GM23338 (cell line): ENCODE results near the gene HMOX1. TPM values are rescaled to one million over a fixed set of nuclear protein-coding genes. Genes with fewer than 3 reads are reported as not detected.
"Not testable (repeated sequence)": the region's sequence is repeated elsewhere in the genome, so short reads cannot be mapped to it uniquely, and the experiment has no call there.

Source experiments
- ATAC-seq: fragments of 200-7000 bp; cut with Tn5 transposase; 3 replicates; pipeline ENCODE4 v1.9.1; 2020
- DNase-seq: peaks from one replicate; pipeline ENCODE4 v3.0.0-alpha.2; 2015; ENCODE audit warnings: low spot score
- H2AFZ ChIP-seq: fragments of 200-600 bp; sonication (generic); 2 replicates; pipeline ENCODE4 v1.8.0; 2016; ENCODE audit warnings: antibody characterized with exemption, mild to moderate bottlenecking, moderate library complexity
- H3F3A ChIP-seq: fragments of 200-600 bp; sonication (generic); replicated peaks from 2 replicates; pipeline ENCODE4 v1.8.0; 2017; ENCODE audit warnings: antibody characterized with exemption, mixed run types, low read depth
- H3K27ac ChIP-seq: fragments of 200-600 bp; sonication (generic); 2 replicates; pipeline ENCODE4 v1.6.1; 2016; ENCODE audit warnings: low read depth
- H3K27me3 ChIP-seq: fragments of 200-600 bp; sonication (generic); 2 replicates; pipeline ENCODE4 v1.8.0; 2016; ENCODE audit warnings: mild to moderate bottlenecking, mixed run types, moderate library complexity; ENCODE audit not compliant: insufficient read depth
- H3K36me3 ChIP-seq: fragments of 200-600 bp; sonication (generic); 2 replicates; pipeline ENCODE4 v1.8.0; 2016; ENCODE audit warnings: mild to moderate bottlenecking; ENCODE audit not compliant: insufficient read depth
- H3K4me1 ChIP-seq: fragments of 200-600 bp; sonication (generic); 2 replicates; pipeline ENCODE4 v1.8.0; 2016; ENCODE audit warnings: mild to moderate bottlenecking, moderate library complexity; ENCODE audit not compliant: insufficient read depth
- H3K4me2 ChIP-seq: fragments of 200-600 bp; sonication (generic); 2 replicates; pipeline ENCODE4 v1.7.1; 2017; ENCODE audit warnings: mixed run types
- H3K4me3 ChIP-seq: fragments of 200-600 bp; sonication (generic); 2 replicates; pipeline ENCODE4 v1.6.1; 2016; ENCODE audit warnings: mixed run types
- H3K79me2 ChIP-seq: fragments of 200-600 bp; sonication (generic); replicated peaks from 2 replicates; pipeline ENCODE4 v1.8.0; 2017; ENCODE audit warnings: mild to moderate bottlenecking; ENCODE audit not compliant: insufficient read depth
- H3K9me2 ChIP-seq: fragments of 200-600 bp; sonication (generic); 2 replicates; pipeline ENCODE4 v1.8.0; 2017; ENCODE audit not compliant: insufficient read depth
- H4K20me1 ChIP-seq: fragments of 200-600 bp; sonication (generic); replicated peaks from 2 replicates; pipeline ENCODE4 v1.8.0; 2017; ENCODE audit warnings: mild to moderate bottlenecking; ENCODE audit not compliant: insufficient read depth
- H3K27ac Mint-ChIP-seq: 2 replicates; pipeline ENCODE4 v1.8.0; 2020; ENCODE audit warnings: inconsistent platforms, mild to moderate bottlenecking, moderate library complexity, mixed read lengths
- H3K27me3 Mint-ChIP-seq: 3 replicates; pipeline ENCODE4 v1.8.0; 2022; ENCODE audit warnings: low read depth, mild to moderate bottlenecking, moderate library complexity, mixed read lengths, inconsistent platforms; ENCODE audit not compliant: insufficient read depth, poor library complexity
- H3K36me3 Mint-ChIP-seq: 3 replicates; pipeline ENCODE4 v1.8.0; 2021; ENCODE audit warnings: low read depth, mild to moderate bottlenecking, inconsistent platforms, moderate library complexity, mixed read lengths
- H3K4me1 Mint-ChIP-seq: 3 replicates; pipeline ENCODE4 v1.8.0; 2020; ENCODE audit warnings: mild to moderate bottlenecking, inconsistent platforms, mixed read lengths
- H3K4me3 Mint-ChIP-seq: 3 replicates; pipeline ENCODE4 v1.8.0; 2021; ENCODE audit warnings: moderate library complexity, mild to moderate bottlenecking, inconsistent platforms, mixed read lengths
- H3K9me3 Mint-ChIP-seq: 3 replicates; pipeline ENCODE4 v1.8.0; 2020; ENCODE audit warnings: moderate library complexity, mild to moderate bottlenecking, inconsistent platforms, mixed read lengths
- CREB1 ChIP-seq: fragments of 250-450 bp; sonication (Bioruptor Pico); IDR thresholded peaks from 2 replicates; pipeline ENCODE4 v1.5.0; 2020; ENCODE audit warnings: low read depth, mild to moderate bottlenecking, moderate library complexity
- NANOG ChIP-seq: IDR thresholded peaks from 2 replicates; pipeline ENCODE4 v1.6.1; 2016; ENCODE audit warnings: antibody characterized with exemption, borderline replicate concordance
- REST ChIP-seq: IDR thresholded peaks from one replicate; pipeline ENCODE4 v1.6.1; 2018; ENCODE audit warnings: antibody characterized with exemption; ENCODE audit not compliant: unreplicated experiment
- STAT1 ChIP-seq: IDR thresholded peaks from one replicate; pipeline ENCODE4 v1.6.1; 2016; ENCODE audit warnings: antibody characterized with exemption; ENCODE audit not compliant: unreplicated experiment
- ZNF114 ChIP-seq: fragments of 250-450 bp; sonication (Bioruptor Pico); IDR thresholded peaks from 2 replicates; pipeline ENCODE4 v1.5.0; 2020; ENCODE audit warnings: mild to moderate bottlenecking, moderate library complexity
- ZNF331 ChIP-seq: fragments of 250-450 bp; sonication (Bioruptor Pico); IDR thresholded peaks from 2 replicates; pipeline ENCODE4 v1.5.0; 2020; ENCODE audit warnings: low read depth, mild to moderate bottlenecking, moderate library complexity
- polyA plus RNA-seq: library from polyadenylated mRNA; unstranded; fragments of >200 nt; fragmentation: Nextera tagmentation; extraction: Ambion mirVana; gene quantifications from 2 replicates; pipeline ENCODE4 v1.2.1, GENCODE V29; 2016
- total RNA-seq: library from RNA; depleted of rRNA; stranded (reverse); fragments of >200 nt; shearing (Covaris generic); gene quantifications from 2 replicates; pipeline ENCODE4 v1.2.3, GENCODE V29; 2014
- TF ChIP-seq, protein P1 (sequence below), 2 experiments: fragments of 200-600 bp in 1 of 2; sonication (generic) in 1 of 2; conservative IDR thresholded peaks; 2 replicates each; pipeline versions ENCODE4 v1.5.1 to v1.6.1; 2016 to 2017; ENCODE audit warnings: antibody characterized with exemption in 2 of 2, low read depth in 2 of 2, mild to moderate bottlenecking in 2 of 2, moderate library complexity in 1 of 2

The HMOX1 gene
- total and polyA plus RNA-seq, 2 experiments from 2014 or later, result 10.9 to 22.6 TPM

DNA sequence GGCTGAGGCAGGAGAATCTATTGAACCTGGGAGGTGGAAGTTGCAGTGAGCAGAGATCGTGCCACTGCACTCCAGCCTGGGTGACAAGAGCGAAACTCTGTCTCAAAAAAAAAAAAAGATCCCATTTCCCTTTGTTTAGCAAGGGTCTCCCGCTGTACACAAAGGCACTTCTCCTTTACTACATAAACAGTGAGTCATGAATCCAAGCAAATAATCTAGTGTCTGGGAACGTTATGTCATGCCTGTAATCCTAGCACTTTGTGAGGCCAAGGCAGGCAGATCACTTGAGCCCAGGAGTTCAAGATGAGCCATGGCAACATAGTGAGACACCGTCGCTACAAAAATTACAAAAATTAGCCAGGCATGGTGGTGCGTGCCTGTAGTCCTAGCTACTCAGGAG is 16.7 kb upstream of the HMOX1 start:
- not testable (repeated sequence) for H3K27ac Mint-ChIP-seq, ATAC-seq, H3K4me1 Mint-ChIP-seq, H2AFZ ChIP-seq, H3K9me3 Mint-ChIP-seq, H4K20me1 ChIP-seq, DNase-seq, H3K36me3 ChIP-seq, H3K4me1 ChIP-seq, H3K27ac ChIP-seq, H3K4me2 ChIP-seq, H3K27me3 ChIP-seq, H3K4me3 Mint-ChIP-seq, H3K79me2 ChIP-seq, H3F3A ChIP-seq, H3K9me2 ChIP-seq, H3K27me3 Mint-ChIP-seq, H3K4me3 ChIP-seq, H3K36me3 Mint-ChIP-seq

DNA sequence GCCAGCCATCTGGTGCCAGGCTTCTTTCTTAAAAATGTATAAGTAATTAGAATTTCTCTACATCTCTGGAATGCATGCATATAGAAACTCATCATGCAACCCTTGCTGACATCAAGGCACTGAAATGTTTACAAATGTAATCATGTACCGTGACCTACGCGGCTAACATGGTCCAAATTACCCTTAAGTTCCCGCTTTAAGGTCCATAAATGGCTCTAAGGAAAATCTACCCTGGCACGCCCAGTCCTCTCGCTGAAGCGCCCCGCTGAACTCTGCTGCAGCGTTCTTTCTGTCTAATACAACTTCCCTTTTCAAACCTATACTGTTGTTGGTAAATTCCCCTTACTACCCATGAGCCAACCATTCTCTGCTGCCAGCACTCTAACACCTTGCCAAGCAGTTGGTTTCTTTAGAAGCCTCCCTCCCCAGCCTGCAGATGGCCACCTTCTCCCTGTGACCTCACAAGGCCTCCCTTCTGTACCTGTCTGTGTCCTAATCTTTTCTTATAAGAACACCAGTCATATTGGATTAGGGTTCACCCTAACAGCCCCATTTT is 13.5 kb upstream of the HMOX1 start:
- Mint-ChIP-seq H3K4me1 (peaks cover 16% of the 10 kb centered on the region), H3K36me3 (no peaks in the 10 kb centered on the region), H3K4me3 (no peak overlapping the region), H3K27ac (no peak overlapping the region), H3K9me3 (peaks cover 5% of the 10 kb centered on the region; the same call in 1 of the 3 replicates), H3K27me3 (peaks cover 12% of the 10 kb centered on the region)
- DNase-seq (no peak), ATAC-seq (no peak)
- Histone ChIP-seq H3F3A (no peaks in the 10 kb centered on the region), H4K20me1 (no peaks in the 10 kb centered on the region), H3K4me1 (peaks cover 17% of the 10 kb centered on the region), H2AFZ (0 out of 2 replicates have a peak overlapping the region, but pooled peaks have one; percentile 52), H3K27ac (no peak overlapping the region), H3K9me2 (no peaks in the 10 kb centered on the region), H3K27me3 (no peaks in the 10 kb centered on the region), H3K4me2 (no peak overlapping the region), H3K36me3 (no peaks in the 10 kb centered on the region), H3K4me3 (no peak overlapping the region), H3K79me2 (no peaks in the 10 kb centered on the region)
- TF ChIP-seq ZNF114 (CRISPR knock-in tag), result no peak
- TF ChIP-seq, protein P1, sequence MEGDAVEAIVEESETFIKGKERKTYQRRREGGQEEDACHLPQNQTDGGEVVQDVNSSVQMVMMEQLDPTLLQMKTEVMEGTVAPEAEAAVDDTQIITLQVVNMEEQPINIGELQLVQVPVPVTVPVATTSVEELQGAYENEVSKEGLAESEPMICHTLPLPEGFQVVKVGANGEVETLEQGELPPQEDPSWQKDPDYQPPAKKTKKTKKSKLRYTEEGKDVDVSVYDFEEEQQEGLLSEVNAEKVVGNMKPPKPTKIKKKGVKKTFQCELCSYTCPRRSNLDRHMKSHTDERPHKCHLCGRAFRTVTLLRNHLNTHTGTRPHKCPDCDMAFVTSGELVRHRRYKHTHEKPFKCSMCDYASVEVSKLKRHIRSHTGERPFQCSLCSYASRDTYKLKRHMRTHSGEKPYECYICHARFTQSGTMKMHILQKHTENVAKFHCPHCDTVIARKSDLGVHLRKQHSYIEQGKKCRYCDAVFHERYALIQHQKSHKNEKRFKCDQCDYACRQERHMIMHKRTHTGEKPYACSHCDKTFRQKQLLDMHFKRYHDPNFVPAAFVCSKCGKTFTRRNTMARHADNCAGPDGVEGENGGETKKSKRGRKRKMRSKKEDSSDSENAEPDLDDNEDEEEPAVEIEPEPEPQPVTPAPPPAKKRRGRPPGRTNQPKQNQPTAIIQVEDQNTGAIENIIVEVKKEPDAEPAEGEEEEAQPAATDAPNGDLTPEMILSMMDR (conservative IDR thresholded peaks at IDR 0.05; ENCODE audit: low read depth in 2 of 2), result peak in 1 of 2 experiments; percentile 59; a peak in 2 of 4 replicates

- peak overlapping the region; percentile 69 for H2AFZ ChIP-seq
- no peak overlapping the region for H3K4me3 Mint-ChIP-seq
- H3F3A ChIP-seq, result 0 out of 2 replicates have a peak, but pooled peaks cover 3% of the 10 kb centered on the region
- H3K27ac ChIP-seq, result no peak overlapping the region
- H3K9me3 Mint-ChIP-seq, result peaks cover 5% of the 10 kb centered on the region; the same call in 1 of the 3 replicates
- no peaks in the 10 kb centered on the region for H3K36me3 ChIP-seq
- H3K4me2 ChIP-seq, result no peak overlapping the region
- no peaks in the 10 kb centered on the region for H3K27me3 ChIP-seq
- no peak overlapping the region for H3K27ac Mint-ChIP-seq
- H3K4me1 Mint-ChIP-seq, result peaks cover 16% of the 10 kb centered on the region
- no peaks in the 10 kb centered on the region for H4K20me1 ChIP-seq
- H3K4me1 ChIP-seq, result peaks cover 17% of the 10 kb centered on the region
- no peaks in the 10 kb centered on the region for H3K9me2 ChIP-seq
- no peak for DNase-seq
- ATAC-seq, result no peak
- H3K4me3 ChIP-seq, result no peak overlapping the region
- H3K36me3 Mint-ChIP-seq, result no peaks in the 10 kb centered on the region
- H3K27me3 Mint-ChIP-seq, result peaks cover 13% of the 10 kb centered on the region
- H3K79me2 ChIP-seq, result no peaks in the 10 kb centered on the region
- no peak for TF ChIP-seq NANOG
- no peak for TF ChIP-seq STAT1
- no peak for TF ChIP-seq CREB1 (CRISPR knock-in tag)
- no peak for TF ChIP-seq ZNF331 (CRISPR knock-in tag)
- TF ChIP-seq REST, result no peak
Observed at GRCh38 chr22:35368386-35368785, 12.5 kb upstream of the HMOX1 start.
